IMR-90 (cell line): ENCODE measurements around the gene MINDY1. TPM values are rescaled to one million over a fixed set of nuclear protein-coding genes. Genes with fewer than 3 reads are reported as not detected.
A peak's percentile ranks its signal among the peaks of the same experiment; 100 is the strongest.

Experiments used
- ATAC-seq: fragments of 200-7000 bp; cut with Tn5 transposase; 2 replicates; pipeline ENCODE4 v1.9.1; 2020; ENCODE audit warnings: low read depth, mild to moderate bottlenecking, moderate library complexity
- BruUV-seq: library from RNA; stranded (reverse); fragments of 400-500 nt; replicated peaks from 2 replicates; lab custom pipeline; 2021; lab: Mats Ljungman, UMichigan
- CTCF ChIA-PET: fragments of 300-600 bp; formaldehyde crosslinking; extraction: SDS; loops from one replicate; lab custom pipeline; 2021; ENCODE audit warnings: antibody characterized with exemption; lab: Yijun Ruan, JAX
- POLR2A ChIA-PET: fragments of 300-600 bp; sonication (Branson Sonifier 250); formaldehyde crosslinking; loops from one replicate; lab custom pipeline; 2022; ENCODE audit warnings: antibody characterized with exemption; ENCODE audit not compliant: unreplicated experiment; lab: Charles Lee
- DNase-seq: peaks from one replicate; pipeline ENCODE4 v3.0.0; 2013
- H2AFZ ChIP-seq: replicated peaks from 2 replicates; pipeline ENCODE3; 2013; ENCODE audit warnings: low read length, mild to moderate bottlenecking; ENCODE audit not compliant: poor library complexity
- H2AK5ac ChIP-seq: 2 replicates; pipeline ENCODE4 v1.6.1; 2013; ENCODE audit warnings: low read depth, low read length, inconsistent platforms
- H2AK9ac ChIP-seq: replicated peaks from 2 replicates; pipeline ENCODE3; 2013; ENCODE audit warnings: mild to moderate bottlenecking, low read depth, low read length, moderate library complexity; ENCODE audit not compliant: poor library complexity
- H2BK120ac ChIP-seq: 2 replicates; pipeline ENCODE4 v1.6.1; 2013; ENCODE audit warnings: low read depth, low read length, inconsistent platforms
- H2BK15ac ChIP-seq: 3 replicates; pipeline ENCODE4 v1.6.1; 2013; ENCODE audit warnings: low read depth, low read length, inconsistent platforms
- H2BK20ac ChIP-seq: 2 replicates; pipeline ENCODE4 v1.6.1; 2013; ENCODE audit warnings: low read depth, mild to moderate bottlenecking, inconsistent platforms, low read length, moderate library complexity
- H2BK5ac ChIP-seq: 2 replicates; pipeline ENCODE4 v1.6.1; 2013; ENCODE audit warnings: mild to moderate bottlenecking, low read depth, low read length, inconsistent platforms; ENCODE audit not compliant: poor library complexity, severe bottlenecking
- H3K14ac ChIP-seq: replicated peaks from 2 replicates; pipeline ENCODE4 v1.6.1; 2013; ENCODE audit warnings: low read depth, low read length, inconsistent platforms
- H3K18ac ChIP-seq: 2 replicates; pipeline ENCODE4 v1.6.1; 2013; ENCODE audit warnings: low read depth, low read length, control low read depth
- H3K23ac ChIP-seq: 2 replicates; pipeline ENCODE4 v1.6.1; 2013; ENCODE audit warnings: low read depth, low read length, inconsistent platforms
- H3K27ac ChIP-seq: 2 replicates; pipeline ENCODE4 v1.5.1; 2013; ENCODE audit warnings: mild to moderate bottlenecking, control low read depth, low read length; ENCODE audit not compliant: insufficient read depth
- H3K27me3 ChIP-seq: 2 replicates; pipeline ENCODE4 v1.6.1; 2013; ENCODE audit warnings: low read length; ENCODE audit not compliant: control insufficient read depth, insufficient read depth
- H3K36me3 ChIP-seq: 2 replicates; pipeline ENCODE4 v1.6.1; 2013; ENCODE audit warnings: low read length, mixed read lengths; ENCODE audit not compliant: control insufficient read depth, insufficient read depth
- H3K4ac ChIP-seq: 2 replicates; pipeline ENCODE4 v1.6.1; 2013; ENCODE audit warnings: low read depth, low read length, inconsistent platforms
- H3K4me1 ChIP-seq: 2 replicates; pipeline ENCODE4 v1.6.1; 2013; ENCODE audit warnings: low read length, mixed read lengths; ENCODE audit not compliant: control insufficient read depth, insufficient read depth
- H3K4me2 ChIP-seq: 2 replicates; pipeline ENCODE4 v1.6.1; 2013; ENCODE audit warnings: low read depth, mild to moderate bottlenecking, control low read depth, low read length, moderate library complexity
- H3K4me3 ChIP-seq: 2 replicates; pipeline ENCODE4 v1.5.1; 2013; ENCODE audit warnings: low read depth, mild to moderate bottlenecking, control low read depth, low read length, moderate library complexity; ENCODE audit not compliant: insufficient read depth
- H3K56ac ChIP-seq: 2 replicates; pipeline ENCODE4 v1.6.1; 2013; ENCODE audit warnings: low read length, inconsistent platforms; ENCODE audit not compliant: insufficient read depth; ENCODE audit errors: extremely low read depth
- H3K79me1 ChIP-seq, 2 experiments: 2 replicates each; pipeline ENCODE4 v1.6.1; 2013; ENCODE audit warnings: low read length in 2 of 2, inconsistent platforms in 1 of 2, low read depth in 1 of 2
- H3K9ac ChIP-seq: 2 replicates; pipeline ENCODE4 v1.6.1; 2013; ENCODE audit warnings: low read depth, low read length, control low read depth
- H3K9me1 ChIP-seq: 2 replicates; pipeline ENCODE4 v1.6.1; 2013; ENCODE audit warnings: low read length, inconsistent platforms; ENCODE audit not compliant: insufficient read depth
- H3K9me3 ChIP-seq: 2 replicates; pipeline ENCODE4 v1.6.1; 2013; ENCODE audit warnings: low read length; ENCODE audit not compliant: control insufficient read depth, insufficient read depth
- H4K20me1 ChIP-seq: 2 replicates; pipeline ENCODE4 v1.6.1; 2013; ENCODE audit warnings: low read length, inconsistent platforms; ENCODE audit not compliant: insufficient read depth
- H4K5ac ChIP-seq: 2 replicates; pipeline ENCODE4 v1.6.1; 2013; ENCODE audit warnings: mild to moderate bottlenecking, low read depth, low read length, control low read depth
- H4K8ac ChIP-seq, 2 experiments: 2 replicates each; pipeline ENCODE4 v1.6.1; 2013; ENCODE audit warnings: low read depth in 2 of 2, low read length in 2 of 2, control low read depth in 1 of 2, inconsistent platforms in 1 of 2
- H4K91ac ChIP-seq: 2 replicates; pipeline ENCODE4 v1.6.1; 2013; ENCODE audit warnings: low read depth, low read length, inconsistent platforms; ENCODE audit not compliant: insufficient read depth
- CHD1 ChIP-seq: IDR thresholded peaks from 2 replicates; pipeline ENCODE4 v1.6.1; 2012; ENCODE audit warnings: low read depth, low read length, improper control_type of control experiment
- MAZ ChIP-seq: IDR thresholded peaks from 2 replicates; pipeline ENCODE4 v1.6.1; 2012; ENCODE audit warnings: low read depth, mild to moderate bottlenecking, low read length, improper control_type of control experiment, moderate library complexity, borderline replicate concordance
- MXI1 ChIP-seq: IDR thresholded peaks from 2 replicates; pipeline ENCODE4 v1.6.1; 2012; ENCODE audit warnings: low read depth, mild to moderate bottlenecking, low read length, moderate library complexity, borderline replicate concordance
- NFE2L2 ChIP-seq: fragments of 150-350 bp; IDR thresholded peaks from 2 replicates; pipeline ENCODE4 v1.6.1; 2016; ENCODE audit warnings: low read depth, mild to moderate bottlenecking, low read length
- POLR2A ChIP-seq: IDR thresholded peaks from 2 replicates; pipeline ENCODE4 v1.6.1; 2012; ENCODE audit warnings: mild to moderate bottlenecking, low read depth, low read length
- SMC3 ChIP-seq: fragments of 150-350 bp; IDR thresholded peaks from 2 replicates; pipeline ENCODE4 v1.6.1; 2016; ENCODE audit warnings: low read depth, mild to moderate bottlenecking, antibody characterized with exemption, low read length, moderate library complexity
- USF2 ChIP-seq: fragments of 150-350 bp; IDR thresholded peaks from 2 replicates; pipeline ENCODE4 v1.6.1; 2017; ENCODE audit warnings: mild to moderate bottlenecking, antibody characterized with exemption, low read length, low read depth
- WGBS, 2 experiments: methylation state at CpG; one replicate each; pipeline versions ENCODE4 v1.1.5 to v1.1.7; 2013; ENCODE audit warnings: missing lambda C conversion rate in 2 of 2; ENCODE audit not compliant: insufficient read length in 1 of 2; ENCODE audit errors: extremely low coverage in 2 of 2; 5-methylcytosine and 5-hydroxymethylcytosine counted together
- dilution Hi-C: fragments of 300-500 bp; cut with HindIII; formaldehyde crosslinking; loops from one replicate; pipeline ENCODE4 v1.14.3; 2018; ENCODE audit warnings: low sequenced_read_pairs; ENCODE audit not compliant: unreplicated experiment
- in situ Hi-C: fragments of 300-500 bp; cut with MboI; formaldehyde crosslinking; loops from 3 replicates; pipeline ENCODE4 v1.14.3; 2019; ENCODE audit warnings: low sequenced_read_pairs, inconsistent platforms, mixed read lengths
- intact Hi-C: fragments of 100-400 bp; cut with micrococcal nuclease; formaldehyde crosslinking; loops from 2 replicates; pipeline ENCODE4 v1.10.0; 2022
- polyA plus RNA-seq, 3 experiments: library from polyadenylated mRNA; depleted of rRNA; stranded (reverse); fragments of >200 nt; gene quantifications; 2 replicates each; pipeline ENCODE4 v1.2.3, GENCODE V29; 2012; ENCODE audit warnings: low replicate concordance in 1 of 3
- total RNA-seq: library from RNA; depleted of rRNA; stranded (reverse); fragments of >200 nt; gene quantifications from 2 replicates; pipeline ENCODE4 v1.2.3, GENCODE V29; 2012

Gene MINDY1
- total and polyA plus RNA-seq, 2 of the 4 experiments (the other 2 are of a cell fraction), result 6.6 to 7.3 TPM

GRCh38 chr1:150974580-150975478 is 31.9 kb downstream of the MINDY1 start, which contains the start of gene CERS2:
CERS2 (minus strand) TSS chr1:150974835; CDS start chr1:150969090, 5,745 bp downstream.
- Histone ChIP-seq H3K56ac (peak within 1 kb of the TSS; percentile 54), H2AK9ac (peak within 1 kb of the TSS; percentile 98), H3K36me3 (no peaks in the 10 kb centered on the region), H3K23ac (peak within 1 kb of the TSS; percentile 97), H3K4me1 (peaks cover 41% of the 10 kb centered on the region), H2BK15ac (no peak within 1 kb of the TSS), H2BK120ac (peak within 1 kb of the TSS; percentile 47; the same call in 1 of the 2 replicates), H3K4me3 (peak within 1 kb of the TSS; percentile 64), H3K9me1 (peaks cover 35% of the 10 kb centered on the region), H2AK5ac (peak within 1 kb of the TSS; percentile 94), H3K27ac (peak within 1 kb of the TSS; percentile 87), H3K4ac (peak within 1 kb of the TSS; percentile 93), H3K4me2 (peak within 1 kb of the TSS; percentile 96), H3K14ac (peak within 1 kb of the TSS; percentile 82), H3K9ac (peak within 1 kb of the TSS; percentile 94), H4K20me1 (peaks cover 39% of the 10 kb centered on the region), H3K79me1 (peaks cover 2 to 45% of the 10 kb centered on the region in 2 experiments; a peak in 2 of 4 replicates), H2BK20ac (no peak within 1 kb of the TSS), H3K27me3 (no peaks in the 10 kb centered on the region), H4K8ac (peak within 1 kb of the TSS; percentile 80 to 81; a peak in 3 of 4 replicates), H2AFZ (peak within 1 kb of the TSS; percentile 98), H4K91ac (peak within 1 kb of the TSS; percentile 81), H4K5ac (peak within 1 kb of the TSS; percentile 69), H3K18ac (peak within 1 kb of the TSS; percentile 16; the same call in 1 of the 2 replicates), H2BK5ac (peak within 1 kb of the TSS; percentile 74), H3K9me3 (no peaks in the 10 kb centered on the region)
- in situ Hi-C loops (loop anchor here (10.0 kb wide), 1 partner anchor 60 kb away; the partner anchor contains the start of gene BNIPL), intact Hi-C loops (no loop called here), dilution Hi-C loops (no loop called here)
- BruUV-seq, result no TSS peak
- ATAC-seq (peak; percentile 75), DNase-seq (peak; percentile 69)
- WGBS, 2 experiments, result 13% methylated on average over 25 of the region's 106 CpGs; no CpG with 5 or more reads in 1 of the 2 experiments
- ChIA-PET POLR2A (interaction anchor here (0.7 kb wide), 1 partner anchor 412 kb away, joined by 6 read pairs; no protein-coding TSS in a partner anchor), CTCF (interaction anchor here (1.1 kb wide), 1 partner anchor 150 kb away, joined by 3 read pairs; no protein-coding TSS in a partner anchor)
- peak; percentile 40; the same call in 1 of the 2 replicates for TF ChIP-seq MAZ
- no peak for TF ChIP-seq MXI1
- no peak for TF ChIP-seq NFE2L2
- no peak for TF ChIP-seq CHD1
- no peak for TF ChIP-seq SMC3
- TF ChIP-seq POLR2A, result peak; percentile 78
- no peak for TF ChIP-seq USF2
